GM18507 (cell line): ENCODE measurements around the gene PTPN13.

Experiments used
- DNase-seq: peaks from one replicate; pipeline ENCODE4 v3.0.0; 2011; ENCODE audit warnings: low read depth; ENCODE audit not compliant: insufficient read length; ENCODE audit errors: extremely low spot score
- FAIRE-seq: peaks from 2 replicates; lab custom pipeline; 2011; peaks lifted over from hg19 to GRCh38; lab: Jason Lieb, UNC

Gene PTPN13

DNA sequence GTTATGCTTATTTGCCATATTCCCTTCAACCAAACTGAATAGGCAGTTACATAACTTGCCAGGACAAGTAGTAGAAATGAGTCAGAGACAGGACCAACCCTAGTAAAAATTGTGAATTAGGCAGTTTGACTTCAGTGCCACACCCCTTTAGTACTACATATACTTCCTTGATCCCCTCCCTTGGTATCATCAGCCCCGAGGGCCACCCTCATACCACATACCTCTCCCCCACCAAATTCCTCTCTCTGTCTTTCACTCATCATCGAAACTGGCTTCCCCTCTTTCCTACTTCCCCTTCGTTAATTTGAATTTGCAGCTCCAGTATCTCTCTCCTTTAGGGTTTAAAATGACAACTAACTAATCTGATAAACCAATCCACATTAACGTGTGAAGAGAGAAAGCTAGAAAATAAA, 7.9 kb upstream of the PTPN13 start:
- DNase-seq = no peak
- FAIRE-seq = no peak

DNA sequence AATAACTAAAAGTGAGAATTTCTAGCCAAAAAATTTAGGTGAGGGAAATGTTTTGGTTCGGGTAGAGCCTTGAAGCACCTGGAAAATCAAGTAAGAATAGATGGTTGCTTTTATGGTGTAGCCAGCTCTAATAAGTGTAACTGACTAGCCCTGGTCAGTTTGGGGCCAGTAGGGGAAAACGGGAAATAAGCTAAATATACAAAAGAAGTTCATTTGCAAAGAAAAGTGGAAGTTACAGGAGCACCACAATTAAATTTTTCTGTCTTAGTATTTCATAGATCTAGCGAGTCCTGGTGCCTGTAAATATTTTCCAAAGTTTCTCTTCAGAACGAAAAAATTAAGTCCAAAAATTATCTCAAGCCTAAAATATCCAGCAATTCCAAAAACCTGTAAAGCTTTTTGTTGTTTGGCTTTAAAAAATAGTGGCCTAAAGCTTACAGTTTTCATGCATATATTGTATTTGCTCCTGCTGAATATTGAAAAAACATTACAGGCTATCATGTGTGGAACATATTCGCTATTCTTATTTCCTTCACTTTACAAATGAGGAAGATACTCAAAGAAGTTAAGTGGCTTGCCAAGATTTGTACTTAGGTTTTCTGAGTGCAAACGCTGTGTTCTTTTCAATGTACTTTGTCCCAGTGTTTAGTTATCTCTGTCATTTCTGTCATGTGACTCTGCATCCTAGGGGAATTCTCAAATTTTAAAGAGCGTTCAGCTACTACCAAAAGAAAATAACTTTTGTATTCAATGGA, 7.3 kb upstream of the PTPN13 start:
- FAIRE-seq = no peak

DNA sequence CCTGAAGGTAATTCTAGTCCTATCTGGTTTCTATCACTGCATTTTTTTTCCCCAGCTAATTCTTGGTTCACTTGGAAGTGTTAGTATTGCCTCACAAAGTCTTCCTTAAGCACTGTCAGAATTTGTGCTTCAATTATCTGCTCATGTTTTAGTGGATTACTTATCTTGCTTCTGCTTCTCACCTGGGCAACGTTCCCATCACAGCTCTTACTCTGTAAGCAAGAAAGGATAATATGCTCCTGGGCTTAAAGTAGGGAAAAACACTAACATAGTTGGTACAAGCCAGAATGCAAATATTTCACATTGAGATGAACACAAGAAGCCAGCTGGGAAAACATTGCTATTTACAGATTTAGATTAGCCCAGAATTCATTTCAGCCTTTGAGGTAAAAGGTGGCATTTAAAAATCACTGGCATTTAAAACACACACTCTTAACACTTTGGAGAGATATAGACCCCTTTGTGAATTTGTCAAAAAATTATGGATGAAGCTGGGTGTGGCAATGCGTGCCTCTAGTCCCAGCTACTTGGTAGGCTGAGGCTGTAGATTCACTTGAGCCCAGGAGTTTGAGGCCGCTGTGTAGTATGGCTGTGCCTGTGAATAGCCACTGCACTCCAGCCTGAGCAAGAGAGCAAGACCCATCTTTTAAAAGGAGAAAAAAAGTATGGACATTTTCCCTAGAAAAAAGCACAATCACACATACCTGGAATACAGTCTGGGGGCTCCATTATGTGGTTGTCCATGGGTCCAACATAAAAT, 6.6 kb upstream of the PTPN13 start:
- DNase-seq (no peak), FAIRE-seq (no peak)

More for the DNA sequence above, 7.3 kb upstream of the PTPN13 start:
- no peak for DNase-seq

DNA sequence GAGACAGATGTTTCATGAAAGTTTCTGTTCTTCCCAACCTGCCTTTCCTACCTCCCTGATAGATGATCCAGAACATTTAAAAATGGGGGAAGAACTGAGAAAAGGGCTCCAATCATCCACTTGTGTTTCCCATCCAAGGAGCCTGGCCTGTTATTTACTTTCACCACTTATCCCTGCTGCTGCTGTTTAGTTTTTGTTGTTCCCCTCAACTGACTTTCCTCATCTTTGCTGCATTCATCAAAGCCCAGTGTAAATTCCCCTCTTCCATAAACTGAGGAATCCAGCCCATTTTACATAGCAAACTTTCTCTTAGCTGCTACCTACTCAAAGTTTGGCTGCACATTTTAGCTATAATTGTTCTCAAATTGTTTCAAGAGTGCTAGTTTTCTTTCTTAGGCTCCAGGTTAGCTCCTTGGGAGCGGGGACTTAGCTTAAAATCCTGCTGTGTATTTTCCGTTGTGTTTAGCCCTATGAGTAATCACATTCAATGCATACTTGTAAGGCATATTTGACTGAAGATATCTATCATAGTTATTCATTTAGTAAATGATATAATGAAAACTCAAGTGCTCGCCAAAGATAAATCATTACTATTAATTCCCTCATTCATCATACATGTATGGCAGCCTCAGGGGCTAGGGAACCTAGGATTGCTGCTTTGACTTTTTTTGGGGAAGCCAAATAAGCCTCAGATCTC, 1.4 kb upstream of the PTPN13 start:
- no peak for DNase-seq

DNA sequence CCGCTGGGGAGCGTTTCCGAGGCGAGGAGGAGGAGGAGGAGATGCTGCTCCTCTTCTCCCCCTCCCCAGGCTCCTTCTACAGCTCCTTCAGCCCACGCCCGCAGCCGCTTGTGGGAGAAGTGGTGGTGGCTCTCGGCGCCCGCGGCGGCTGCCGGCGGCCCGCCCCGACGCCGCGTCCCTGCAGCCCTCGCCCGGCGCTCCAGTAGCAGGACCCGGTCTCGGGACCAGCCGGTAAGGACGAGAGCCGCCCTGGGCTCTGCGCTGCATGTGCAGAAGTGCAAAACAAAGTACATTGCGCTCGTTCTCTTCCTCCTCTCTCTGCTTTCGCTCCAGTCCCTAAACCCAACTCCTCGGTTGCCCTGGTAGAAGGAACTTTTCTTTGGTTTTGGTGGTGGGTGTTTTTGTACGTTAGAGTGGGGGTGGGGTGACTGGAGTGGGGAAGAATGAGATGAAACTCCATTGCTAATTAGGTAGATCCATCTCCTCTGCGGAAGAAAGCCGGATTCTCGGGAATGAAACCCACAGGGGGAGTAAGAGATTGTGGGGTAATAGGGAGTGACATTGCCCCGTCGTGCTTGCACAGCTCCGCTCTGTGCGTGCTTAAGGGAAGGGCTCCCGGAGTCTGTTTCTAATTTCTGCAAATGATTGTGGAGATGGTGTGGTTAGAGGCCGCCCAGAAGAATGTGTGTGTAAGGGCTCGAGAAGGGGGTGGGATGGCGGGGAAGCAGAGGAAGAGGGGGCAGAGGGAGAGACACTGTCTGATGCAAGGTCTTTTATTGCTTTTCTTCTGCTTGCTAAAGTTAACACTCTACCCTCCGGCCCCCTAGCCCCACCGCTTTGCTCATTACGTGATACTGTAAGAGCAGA, 677 bp downstream of the PTPN13 start:
- FAIRE-seq (no peak), DNase-seq (no peak)

More for the DNA sequence above, 1.4 kb upstream of the PTPN13 start:
- FAIRE-seq = no peak

DNA sequence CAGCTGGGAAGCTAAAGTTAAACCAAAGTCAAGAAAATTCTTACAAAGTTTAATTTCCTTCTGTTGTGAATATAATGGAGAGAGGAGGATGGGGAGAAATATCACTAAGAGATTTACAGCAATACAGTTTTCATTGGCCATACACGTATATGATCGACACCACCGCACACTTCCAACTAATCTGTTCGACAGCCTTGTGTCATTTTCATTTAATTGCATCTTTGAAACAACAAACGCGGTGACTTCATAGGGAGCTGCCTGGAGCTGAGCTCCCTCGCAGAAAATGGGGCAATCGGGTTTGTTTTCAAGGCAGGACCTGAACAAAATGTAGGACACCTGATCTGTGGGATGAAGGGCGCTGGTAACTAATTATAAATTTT, 1.3 kb downstream of the PTPN13 start:
- FAIRE-seq (no peak), DNase-seq (no peak)

DNA sequence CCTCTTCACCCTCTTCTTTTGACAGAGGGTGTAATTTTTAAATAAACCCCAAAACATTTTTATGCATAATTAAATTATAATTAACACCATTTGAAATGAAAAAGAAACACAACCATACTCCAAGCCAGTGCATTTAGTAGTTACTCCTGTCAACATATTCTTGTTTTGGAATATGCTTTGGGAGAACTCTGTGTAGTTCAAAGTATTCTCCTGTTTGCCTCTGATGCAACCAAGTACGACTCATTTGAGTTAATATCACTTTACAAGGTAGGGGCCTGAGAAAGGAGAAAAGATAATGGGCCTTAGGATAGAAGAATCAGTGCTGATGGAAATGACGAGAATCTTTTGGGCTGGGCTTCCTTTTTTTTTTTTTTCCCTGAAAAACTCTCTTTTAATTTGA, 2.7 kb downstream of the PTPN13 start:
- FAIRE-seq = no peak
- DNase-seq = no peak

DNA sequence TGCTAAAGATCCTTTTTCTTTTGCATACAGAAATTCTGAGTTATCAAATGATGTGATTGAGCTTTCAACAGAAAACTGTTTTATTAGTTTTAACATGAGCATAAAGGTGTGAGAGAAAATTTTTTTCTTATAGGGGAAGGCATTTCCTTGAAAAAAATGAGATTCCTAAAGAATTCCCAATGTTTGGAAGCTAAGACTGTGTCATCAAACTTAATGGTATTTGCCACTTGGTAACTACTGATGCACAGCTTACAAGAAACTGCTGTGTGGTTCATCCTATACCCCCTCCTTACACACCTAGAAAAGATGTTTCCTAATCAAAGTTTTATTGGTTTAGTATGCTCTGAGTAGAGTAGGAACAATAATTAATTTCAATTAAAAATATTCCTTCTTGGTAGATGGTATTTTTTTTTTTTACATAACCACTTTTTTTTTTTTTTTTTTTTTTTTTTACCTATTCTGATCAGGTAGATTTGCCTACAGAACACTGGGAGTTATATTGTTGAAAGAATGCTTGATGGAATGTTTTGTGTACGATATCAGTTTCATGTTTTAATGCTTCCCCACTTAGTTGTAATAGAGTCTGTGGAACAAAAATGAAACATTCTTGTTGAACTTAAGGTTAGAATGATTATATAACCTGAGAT, 6.0 kb downstream of the PTPN13 start:
- DNase-seq (no peak), FAIRE-seq (no peak)

GRCh38 chr4:86603311-86603885, 9.3 kb downstream of the PTPN13 start:
- DNase-seq (no peak), FAIRE-seq (no peak)

DNA sequence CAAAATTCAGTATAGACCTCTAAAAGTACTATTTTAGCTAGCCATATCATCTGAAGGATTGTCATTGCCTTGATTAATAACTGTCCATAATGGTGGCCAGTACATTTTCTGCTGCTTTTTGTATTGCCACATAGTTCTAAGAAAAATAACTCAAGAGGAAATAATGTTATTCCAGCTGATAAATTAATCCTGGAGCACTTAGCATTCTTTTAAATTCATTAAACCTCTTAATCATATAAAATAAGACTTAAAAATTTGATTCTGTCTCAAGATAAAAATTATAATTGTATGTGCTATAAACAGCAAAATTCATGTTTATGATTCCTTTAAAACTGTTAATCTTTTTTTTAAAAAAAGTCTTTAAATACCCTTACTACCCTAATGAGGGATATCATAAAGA, 12.7 kb downstream of the PTPN13 start:
- DNase-seq = no peak
- no peak for FAIRE-seq

DNA sequence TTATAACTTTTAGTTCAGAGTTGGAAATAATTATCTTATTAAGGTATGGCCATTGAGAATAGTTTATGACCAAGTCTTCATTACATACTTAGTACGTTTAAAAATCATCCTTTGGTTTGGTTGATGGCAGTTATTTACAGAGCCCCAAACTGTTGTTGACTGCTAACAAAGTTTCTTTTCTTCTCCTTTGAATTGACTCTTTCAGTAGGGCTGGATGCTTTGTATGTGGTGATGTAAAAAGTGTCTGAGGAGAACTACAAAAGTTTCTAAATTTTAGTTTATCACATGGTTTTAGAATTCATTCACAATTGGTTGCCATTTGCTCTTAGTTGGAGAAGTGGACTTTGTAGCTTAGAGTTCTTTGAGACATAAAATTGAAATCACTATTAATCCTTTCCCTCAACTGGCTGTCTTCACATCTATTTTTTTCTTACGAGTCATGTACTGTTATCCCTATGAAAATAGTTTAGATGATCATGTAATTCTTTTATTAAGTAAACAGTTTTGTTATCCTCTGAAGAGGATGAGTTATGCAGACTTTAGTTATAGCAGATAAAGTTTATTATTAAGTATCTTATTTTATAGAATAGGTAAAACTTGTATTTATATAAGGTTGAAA, 14.8 kb downstream of the PTPN13 start:
- no peak for FAIRE-seq
- DNase-seq = no peak

GRCh38 chr4:86611757-86612156, 17.6 kb downstream of the PTPN13 start:
- FAIRE-seq = no peak
- DNase-seq = no peak

DNA sequence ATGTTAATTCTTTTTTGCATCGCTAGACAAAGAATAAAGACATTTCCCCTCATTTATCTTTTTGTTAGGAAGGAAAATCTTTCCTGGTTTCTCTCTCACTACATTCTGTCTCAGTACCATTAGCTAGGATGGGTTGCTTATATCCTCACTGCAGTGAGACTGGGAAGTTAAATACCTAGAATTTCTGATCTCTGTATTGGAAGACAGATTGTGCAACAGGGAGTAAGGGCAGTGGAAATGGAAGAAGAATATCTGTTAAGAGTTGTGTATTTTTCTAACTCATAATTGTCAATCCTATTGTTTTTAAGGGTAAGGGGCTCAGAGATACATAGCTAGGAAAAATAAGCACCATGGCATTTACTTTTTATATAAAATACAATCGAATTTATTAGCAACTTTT, 19.6 kb downstream of the PTPN13 start:
- DNase-seq (no peak), FAIRE-seq (no peak)

DNA sequence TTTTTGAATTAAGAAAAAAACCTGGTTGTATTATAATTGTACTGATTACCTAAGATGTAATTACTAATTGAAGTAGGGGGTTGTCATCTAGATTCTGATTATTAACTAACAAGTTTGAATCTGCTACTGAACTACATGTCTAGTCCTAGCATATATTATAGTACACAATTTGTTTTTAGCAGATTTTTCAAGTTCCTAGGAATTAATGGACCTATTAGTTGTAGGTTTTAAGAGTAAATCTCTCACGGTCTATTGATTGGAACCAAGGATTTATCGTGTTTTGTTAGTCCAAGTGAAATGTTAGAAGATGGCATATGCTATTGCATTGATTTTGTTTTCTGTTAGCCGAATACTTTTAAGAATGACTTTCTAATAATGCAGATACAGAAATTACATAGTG, 20.8 kb downstream of the PTPN13 start:
- FAIRE-seq (no peak), DNase-seq (no peak)

GRCh38 chr4:86615501-86615900, 21.4 kb downstream of the PTPN13 start:
- FAIRE-seq = no peak
- DNase-seq = no peak

- DNase-seq (no peak), FAIRE-seq (no peak)
These were observed 25.5 kb downstream of the PTPN13 start for GRCh38 chr4:86619656-86620055.

DNA sequence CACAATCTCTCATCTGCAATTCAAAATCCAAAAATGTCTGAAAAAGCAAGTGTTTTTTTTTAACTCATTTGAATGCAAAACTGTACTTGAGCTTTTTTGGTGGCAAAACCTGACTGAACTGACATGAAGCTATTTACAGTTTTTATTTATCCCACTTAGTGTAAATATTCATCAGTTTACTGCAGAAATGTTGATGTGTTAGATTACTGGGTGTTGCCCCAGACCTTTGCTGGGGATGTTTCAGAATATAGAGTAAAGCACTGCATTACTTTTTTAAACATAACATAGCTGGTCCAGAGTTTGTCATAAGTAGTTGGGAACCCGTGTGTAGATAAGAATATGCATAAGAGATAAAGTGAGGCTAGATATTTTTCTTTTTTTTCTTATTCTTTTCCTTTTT, 27.3 kb downstream of the PTPN13 start:
- FAIRE-seq = no peak

GRCh38 chr4:86626066-86626465, 32.0 kb downstream of the PTPN13 start:
- no peak for FAIRE-seq
- DNase-seq = no peak

More for the DNA sequence above, 27.3 kb downstream of the PTPN13 start:
- no peak for DNase-seq
